HG03432 (cell line): ENCODE measurements around the gene TNRC6C.
"Not testable (repeated sequence)": the region's sequence is repeated elsewhere in the genome, so short reads cannot be mapped to it uniquely, and the experiment has no call there.

Experiments
- ATAC-seq: cut with Tn5 transposase; IDR thresholded peaks from one replicate; pipeline ENCODE4 v1.9.1; 2021; ENCODE audit warnings: mild to moderate bottlenecking, moderate library complexity; ENCODE audit not compliant: unreplicated experiment

Gene TNRC6C

DNA sequence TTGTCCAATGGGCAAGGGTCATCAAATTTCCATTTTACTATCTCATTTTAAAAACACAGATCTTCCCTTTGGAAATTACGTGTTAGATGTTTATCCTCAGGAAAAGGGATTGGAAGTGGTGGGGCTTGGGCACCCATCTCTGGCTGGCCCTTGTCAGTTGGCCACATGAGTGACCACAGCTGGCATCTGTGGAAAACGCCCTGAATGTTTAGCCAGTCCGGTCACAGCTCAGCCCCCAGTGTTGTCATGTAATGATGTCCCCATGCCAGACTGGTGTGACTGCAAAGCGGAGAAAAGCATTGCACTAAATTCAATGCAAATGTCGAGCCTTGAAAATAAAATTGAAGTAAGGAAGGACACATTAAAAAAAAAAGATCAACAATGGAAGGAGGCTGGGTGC lies 117.0 kb downstream of the TNRC6C start:
- no peak for ATAC-seq

DNA sequence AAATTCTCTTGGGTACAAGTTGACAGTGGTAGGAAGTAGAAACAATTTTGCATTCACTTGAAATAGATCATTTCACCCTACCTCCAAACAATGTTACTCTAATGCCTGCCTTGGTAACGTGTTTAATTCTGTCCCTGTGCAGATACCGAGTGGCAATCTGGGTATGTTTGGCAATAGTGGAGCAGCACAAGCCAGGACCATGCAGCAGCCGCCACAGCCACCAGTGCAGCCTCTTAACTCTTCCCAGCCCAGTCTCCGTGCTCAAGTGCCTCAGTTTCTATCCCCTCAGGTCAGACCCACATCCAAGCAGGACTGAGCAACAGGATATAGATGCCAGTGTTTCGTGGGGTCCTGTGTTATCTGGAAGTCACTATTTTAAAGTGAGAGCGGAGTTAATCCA lies 120.8 kb downstream of the TNRC6C start:
- no peak for ATAC-seq

DNA sequence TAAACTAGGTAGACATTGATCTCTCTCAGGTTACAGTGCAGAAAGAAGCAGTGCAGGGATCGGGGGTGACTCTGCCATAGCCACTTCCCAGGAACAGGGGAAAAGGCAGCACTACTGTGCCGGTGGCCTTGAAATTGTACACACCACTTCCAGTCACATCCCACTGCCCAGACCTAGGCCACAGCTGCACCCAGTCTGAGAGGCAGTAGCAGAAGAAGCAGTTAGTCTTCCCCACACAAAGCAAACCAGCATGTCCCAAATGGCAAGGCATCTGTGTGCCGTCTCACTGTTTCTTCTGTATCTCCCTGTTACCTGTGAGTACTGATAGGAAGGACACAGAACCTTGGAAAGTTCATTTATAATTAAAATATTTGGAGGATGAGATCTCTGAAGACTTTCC lies 123.0 kb downstream of the TNRC6C start:
- no peak for ATAC-seq

DNA sequence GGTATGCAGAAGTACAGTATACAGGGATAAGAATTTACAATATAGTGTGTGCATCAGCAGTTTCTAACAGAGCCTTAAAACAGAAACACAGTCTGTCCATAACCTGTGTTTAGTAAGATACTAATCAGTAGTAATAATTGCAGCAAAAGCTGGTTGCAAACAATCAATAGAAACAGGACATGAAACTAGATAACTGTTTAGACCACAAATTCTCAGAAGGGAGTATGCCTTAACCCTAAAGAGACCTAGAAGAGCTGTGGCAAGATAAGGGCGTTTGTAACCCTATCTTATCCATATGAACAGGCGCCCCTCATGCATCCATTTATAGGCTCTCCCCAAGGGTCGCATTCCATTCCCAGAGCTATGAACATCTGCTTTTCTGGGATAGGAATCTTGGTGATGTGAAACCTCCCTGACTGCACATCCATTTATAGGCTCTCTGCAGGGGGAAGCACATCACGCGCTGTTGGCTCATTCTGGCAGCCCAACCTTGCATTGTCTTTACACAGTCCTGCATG lies 123.9 kb downstream of the TNRC6C start:
- ATAC-seq = not testable (repeated sequence)

DNA sequence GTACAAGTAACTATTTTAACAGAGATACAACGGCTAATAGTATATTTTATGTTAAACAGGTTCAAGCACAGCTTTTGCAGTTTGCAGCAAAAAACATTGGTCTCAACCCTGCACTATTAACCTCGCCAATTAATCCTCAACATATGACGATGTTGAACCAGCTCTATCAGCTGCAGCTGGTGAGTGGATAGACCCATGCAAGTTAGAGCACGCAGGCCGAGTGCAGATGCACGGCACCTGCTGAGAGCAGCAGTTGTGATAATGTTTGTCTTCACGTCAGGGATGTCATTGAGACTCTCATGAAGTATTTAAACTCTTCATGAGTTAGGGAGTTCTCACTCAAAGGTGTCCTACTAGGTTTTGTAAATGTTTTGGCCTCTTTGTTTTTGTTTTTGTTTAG lies 124.5 kb downstream of the TNRC6C start:
- no peak for ATAC-seq

DNA sequence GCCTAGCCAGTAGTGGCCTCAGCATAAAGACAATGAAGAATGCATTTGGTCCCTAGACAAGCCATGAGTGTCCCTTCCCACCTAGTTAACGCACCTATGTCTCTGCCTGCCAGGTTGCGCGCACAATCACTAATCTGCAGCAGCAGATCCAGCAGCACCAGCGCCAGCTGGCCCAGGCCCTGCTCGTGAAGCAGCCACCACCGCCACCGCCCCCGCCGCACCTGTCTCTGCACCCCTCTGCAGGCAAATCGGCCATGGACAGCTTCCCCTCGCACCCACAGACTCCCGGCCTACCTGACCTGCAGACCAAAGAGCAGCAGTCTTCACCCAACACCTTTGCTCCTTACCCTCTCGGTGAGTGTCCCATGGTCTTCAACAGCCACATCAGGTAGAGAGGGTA lies 128.2 kb downstream of the TNRC6C start:
- no peak for ATAC-seq

DNA sequence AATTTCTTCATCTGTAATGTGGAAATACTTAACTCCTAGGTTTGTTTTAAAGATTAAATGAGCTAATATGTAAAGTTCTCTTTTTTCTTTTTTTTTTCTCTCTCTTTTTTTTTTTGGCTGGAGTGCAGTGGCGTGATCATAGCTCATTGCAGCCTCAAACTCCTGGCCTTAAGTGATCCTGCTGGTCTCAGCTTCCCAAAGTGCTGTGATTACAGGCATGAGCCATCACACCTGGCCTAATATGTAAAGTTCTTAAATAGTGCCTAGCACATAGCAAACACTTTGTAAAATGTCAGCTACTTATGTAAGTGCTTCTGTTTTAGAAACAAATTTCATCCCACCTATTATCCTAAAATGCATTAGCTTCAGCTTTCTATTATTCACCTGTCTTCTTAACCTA lies 130.0 kb downstream of the TNRC6C start:
- ATAC-seq = no peak

DNA sequence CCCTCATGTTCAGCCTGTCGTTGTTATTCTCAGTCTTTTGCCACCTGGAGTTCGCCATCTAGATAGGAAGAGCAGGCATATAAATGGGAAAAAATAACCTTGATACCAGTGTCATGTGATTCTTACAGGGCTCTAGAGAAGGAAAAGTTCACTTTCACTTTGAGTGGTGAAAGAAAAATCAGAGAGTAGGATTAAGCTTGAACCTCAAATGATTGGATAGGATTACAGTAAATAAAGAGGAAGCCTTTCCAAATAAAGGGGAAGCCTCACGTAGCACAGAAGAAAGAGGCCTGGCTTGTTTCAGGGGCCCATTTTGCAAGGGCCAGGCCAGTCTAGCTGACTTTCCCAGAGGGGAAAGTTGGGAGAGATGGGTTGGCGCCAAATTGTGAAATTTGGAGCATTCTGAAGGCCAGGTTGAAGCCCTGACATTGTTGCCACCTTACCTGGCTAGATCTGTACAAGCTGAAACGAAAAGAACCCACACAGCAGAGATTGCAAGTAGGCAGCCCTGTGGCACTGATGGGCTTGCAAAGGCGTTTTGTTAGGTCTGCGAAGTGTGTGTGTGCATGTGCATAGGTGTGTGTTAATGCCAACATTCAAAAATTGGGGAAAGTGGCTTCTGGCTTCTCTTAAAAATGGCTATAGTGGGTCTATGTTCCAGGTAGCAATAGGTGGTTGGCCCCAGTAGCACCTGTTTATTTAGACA lies 131.2 kb downstream of the TNRC6C start:
- no peak for ATAC-seq

DNA sequence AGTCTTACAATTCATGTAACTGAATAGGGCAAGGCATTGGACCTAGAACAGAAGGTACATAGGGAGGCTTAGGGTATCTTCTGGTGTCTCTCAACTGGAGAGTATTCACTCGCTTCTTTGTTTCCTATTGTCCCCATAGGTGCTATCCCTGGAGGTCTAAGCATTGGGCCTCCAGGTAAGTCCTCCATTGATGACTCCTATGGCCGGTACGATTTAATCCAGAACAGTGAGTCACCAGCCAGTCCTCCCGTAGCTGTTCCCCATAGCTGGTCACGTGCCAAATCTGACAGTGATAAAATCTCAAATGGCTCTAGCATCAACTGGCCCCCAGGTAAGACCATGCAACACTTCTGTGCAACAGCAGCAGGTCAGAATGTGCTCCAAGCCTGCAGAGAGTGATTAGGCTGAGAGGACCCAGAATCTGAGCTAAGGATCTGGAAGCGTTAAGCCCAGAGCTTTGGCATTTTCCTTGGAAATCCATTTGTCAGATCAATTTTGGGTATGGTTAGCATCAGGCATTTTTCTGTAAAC lies 134.4 kb downstream of the TNRC6C start:
- ATAC-seq = no peak

DNA sequence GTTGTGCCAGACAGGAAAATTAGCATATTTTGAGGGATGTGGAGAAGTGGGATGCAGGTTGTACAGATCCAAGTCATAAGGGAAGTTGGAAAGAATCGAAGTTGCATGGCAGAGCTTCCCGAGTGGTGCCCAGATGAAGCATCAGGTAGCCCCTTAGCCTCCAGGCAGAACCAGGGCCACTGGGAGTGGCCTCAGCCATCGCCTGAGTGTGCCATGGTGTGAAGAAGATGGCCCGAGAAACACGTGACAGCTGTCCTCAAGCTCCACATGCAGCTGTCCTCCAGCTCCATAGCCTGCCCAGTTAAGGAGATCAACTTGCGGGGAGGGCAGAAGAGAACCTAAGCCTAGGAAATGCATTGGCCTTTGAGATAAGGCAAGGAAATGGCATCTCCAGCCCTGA lies 136.5 kb downstream of the TNRC6C start:
- no peak for ATAC-seq

DNA sequence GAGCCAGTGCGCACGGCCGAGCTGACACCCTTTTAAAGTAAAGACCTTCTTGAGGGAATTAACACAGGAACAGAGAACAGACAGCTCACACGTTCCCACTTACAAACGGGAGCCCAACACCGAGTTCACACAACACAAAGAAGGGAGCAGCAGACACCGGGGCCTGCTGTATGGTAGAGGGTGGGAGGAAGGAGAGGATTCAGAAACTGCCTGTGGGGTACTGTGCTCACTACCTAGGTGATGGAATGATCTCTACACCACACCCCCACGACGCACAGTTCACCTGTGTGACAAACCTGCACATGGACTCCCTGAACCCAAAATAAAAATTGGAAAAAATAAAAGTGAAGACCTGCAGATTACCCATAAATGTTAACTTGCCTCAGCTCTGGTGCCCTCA lies 137.6 kb downstream of the TNRC6C start:
- ATAC-seq = no peak

DNA sequence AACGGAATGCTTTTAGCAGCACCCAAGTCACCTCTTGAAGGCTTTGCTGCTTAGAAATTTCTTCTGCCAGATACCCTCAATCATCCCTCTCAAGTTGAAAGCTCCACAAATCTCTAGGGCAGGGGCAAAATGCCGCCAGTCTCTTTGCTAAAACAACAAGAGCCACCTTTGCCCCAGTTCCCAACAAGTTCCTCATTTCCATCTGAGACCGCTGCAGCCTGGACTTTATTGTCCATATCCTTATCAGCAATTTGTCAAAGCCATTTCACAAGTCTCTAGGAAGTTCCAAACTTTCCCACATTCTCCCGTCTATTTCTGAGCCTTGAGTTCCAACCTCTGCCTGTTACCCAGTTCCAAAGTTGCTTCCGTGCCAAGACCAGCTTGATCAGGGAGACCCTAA lies 142.6 kb downstream of the TNRC6C start:
- no peak for ATAC-seq

DNA sequence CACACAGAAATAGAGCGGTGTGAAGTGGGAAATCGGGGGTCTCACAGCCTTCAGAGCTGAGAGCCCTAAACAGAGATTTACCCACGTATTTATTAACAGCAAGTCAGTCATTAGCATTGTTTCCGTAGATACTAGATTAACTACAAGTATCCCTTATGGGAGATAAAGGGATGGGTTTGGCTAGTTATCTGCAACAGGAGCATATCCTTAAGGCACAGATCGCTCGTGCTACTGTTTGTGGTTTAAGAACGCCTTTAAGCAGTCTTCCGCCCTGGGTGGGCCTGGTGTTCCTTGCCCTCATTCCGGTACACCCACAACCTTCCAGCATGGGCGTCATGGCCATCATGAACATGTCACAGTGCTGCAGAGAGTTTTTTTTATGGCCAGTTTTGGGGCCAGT lies 143.0 kb downstream of the TNRC6C start:
- ATAC-seq = no peak

DNA sequence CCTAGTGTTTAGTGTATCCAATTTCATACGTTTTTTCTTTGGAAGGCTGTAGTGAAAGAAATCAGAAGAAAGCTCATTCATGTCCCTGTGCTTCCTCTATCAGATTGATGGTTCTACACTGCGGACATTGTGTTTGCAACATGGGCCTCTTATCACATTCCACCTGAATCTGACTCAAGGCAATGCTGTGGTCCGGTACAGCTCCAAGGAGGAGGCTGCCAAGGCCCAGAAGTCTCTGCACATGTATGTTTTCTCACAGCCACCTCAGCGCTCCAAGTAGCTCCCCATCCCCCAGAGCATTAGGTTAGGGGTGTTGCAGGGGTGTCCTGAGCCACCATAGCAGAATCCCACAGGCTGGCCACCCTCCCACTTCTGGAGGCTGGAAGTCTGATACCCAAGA lies 144.8 kb downstream of the TNRC6C start:
- ATAC-seq = no peak

DNA sequence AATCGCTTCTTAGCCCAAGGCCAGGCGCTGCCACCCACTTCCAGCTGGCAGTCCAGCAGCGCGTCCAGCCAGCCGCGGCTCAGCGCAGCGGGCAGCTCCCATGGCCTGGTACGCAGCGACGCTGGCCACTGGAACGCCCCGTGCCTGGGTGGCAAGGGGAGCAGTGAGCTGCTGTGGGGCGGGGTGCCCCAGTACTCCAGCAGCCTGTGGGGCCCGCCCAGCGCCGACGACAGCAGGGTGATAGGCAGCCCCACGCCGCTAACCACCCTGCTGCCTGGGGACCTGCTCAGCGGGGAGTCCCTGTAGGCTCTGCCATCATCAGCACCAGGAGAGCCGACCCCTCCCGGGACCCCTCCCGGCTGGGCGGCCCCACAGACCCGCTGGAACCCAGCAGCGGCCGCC lies 146.0 kb downstream of the TNRC6C start:
- no peak for ATAC-seq

DNA sequence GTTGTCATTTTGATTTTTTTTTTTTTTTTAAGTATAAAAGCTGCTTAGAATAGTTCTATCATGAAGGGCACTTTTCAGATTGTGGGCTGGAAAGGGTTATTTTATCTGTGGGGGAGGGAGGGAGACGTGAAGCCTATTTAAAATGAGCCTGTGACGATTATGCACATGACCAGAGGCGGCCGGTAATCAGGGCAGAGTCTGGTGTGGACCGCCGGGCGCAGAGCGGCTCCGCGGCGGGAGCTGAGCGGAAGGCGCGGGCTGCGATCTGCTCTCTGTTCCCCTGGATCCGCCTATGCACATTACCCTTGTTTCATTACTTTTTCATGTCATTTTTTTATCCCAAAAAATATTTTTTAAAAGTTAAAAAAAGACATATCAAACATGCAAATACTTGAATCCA lies 146.6 kb downstream of the TNRC6C start:
- ATAC-seq = no peak

DNA sequence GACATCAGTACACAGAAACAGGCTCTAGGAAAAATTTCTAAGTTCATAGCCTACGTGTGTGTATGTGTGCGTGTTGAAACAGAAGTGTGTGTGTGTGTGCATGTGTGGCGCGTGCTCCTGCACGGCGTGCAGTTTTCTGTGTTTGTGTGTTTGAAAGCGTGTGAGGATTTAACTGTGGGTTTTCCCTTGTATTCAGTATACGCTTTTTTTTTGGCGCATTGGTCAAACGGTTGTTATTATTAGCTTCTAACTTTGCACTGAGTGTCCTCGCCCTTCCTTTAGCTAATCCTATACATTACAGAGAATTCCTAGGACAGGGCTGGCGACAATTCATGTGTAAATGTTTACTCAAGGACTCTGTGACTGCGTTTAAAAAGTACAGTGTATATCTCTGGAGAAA lies 147.0 kb downstream of the TNRC6C start:
- no peak for ATAC-seq

DNA sequence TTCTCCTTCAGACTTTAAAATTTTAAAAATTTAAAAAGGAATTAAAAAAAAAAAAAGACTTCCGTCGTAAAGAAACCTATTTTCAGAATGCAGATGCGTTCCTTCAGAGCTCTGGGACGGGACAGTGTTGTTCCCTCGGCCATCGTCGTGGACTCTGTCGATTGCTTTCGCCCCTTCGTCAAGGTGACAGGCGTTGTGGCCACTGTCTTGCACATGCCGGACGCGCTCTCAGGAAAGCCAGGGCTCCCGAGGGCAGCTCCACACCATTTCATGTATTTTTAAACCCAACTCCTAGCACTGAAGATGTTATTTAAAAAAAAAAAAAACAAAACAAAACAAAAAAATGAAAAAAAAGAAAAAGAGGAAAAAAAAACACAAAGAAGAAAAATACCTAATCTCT lies 147.7 kb downstream of the TNRC6C start:
- ATAC-seq = no peak

DNA sequence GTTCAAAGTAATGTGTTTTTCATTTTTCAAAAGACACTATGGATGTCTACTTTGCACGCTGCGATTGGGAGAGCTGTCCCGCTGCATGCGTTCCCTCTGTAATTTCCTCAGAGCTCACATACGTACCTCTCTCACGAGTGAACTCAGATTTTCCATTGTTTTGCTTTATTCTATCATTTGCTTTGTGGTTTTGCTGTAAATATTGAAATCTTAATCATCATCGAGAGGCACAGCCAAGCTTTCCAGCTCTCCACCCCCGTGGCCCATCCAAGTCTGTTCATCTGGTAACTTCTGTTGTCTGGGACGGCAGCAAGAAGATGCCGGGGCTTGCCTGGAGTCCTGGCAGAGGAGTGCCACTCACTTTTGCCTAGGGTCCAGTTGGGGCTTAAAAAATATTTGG lies 149.0 kb downstream of the TNRC6C start:
- no peak for ATAC-seq

DNA sequence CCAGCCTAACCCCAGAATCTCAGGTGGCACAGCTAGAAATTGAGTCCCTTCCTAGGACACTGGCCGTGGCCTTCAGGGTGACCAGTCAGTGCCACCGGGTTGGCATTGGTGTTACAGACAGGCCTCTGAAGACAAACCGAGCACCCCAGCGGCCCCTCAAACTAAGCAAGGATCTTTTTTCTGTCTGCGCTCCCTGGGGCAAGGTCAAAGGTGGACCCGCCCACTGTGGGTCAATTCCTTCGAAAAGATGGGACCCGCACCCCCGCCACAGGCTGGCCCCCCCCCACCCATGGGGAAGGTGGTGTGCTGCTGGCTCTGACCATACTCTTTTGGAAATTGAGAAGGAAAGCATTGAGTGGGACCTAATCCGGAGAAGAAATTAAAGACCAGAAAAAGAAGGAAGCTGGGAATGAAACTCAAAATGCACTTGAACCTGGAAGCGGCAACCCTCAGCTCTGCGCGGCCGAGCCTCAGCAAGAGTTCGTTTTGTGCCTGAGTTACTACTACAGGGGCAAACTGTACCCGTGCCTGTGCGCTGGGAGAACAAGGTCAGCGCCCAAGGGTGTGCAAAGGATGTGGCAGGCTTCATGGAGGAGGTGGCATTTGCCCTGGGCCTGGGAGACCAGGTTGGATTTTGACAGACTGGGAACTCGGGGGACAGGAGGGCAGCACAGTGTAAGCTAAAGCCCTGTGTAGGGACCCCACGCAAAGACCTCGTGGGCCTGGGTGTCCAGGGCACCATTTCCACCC lies 149.6 kb downstream of the TNRC6C start:
- no peak for ATAC-seq

DNA sequence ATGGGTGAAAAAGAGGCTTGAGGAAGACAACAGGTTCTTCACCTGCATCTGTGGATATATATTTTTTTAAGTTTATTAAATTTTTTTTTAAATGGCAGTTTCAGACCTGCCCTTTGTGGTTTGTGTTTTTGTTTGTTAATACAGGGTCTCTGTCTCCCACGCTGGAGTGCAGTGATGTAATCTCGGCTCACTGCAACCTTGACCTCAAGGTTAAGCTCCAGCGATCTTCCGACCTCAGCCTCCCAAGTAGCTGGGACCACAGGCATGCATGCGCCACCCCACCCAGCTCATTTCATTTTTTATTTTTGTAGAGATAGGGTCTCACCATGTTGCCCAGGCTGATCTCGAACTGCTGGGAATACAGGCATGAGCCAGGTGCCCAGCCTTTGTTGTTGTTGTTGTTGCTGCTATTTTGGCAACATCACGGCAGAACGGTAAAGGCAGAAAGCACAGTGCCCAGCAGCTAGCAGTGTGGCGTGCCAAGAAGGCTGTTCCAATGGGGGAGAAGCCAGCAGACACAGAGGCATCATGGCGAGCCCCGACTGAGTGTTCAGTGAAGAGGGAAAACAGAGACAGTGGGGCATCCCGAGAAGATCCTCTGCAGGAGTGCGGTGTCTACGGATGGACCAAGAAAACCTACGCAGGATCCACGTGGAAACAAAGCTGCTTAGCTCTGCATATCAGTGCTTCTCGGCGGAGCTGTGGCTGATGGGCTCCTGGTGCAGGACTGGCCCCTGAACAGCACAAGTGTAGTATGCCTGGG lies 150.4 kb downstream of the TNRC6C start:
- ATAC-seq = no peak

DNA sequence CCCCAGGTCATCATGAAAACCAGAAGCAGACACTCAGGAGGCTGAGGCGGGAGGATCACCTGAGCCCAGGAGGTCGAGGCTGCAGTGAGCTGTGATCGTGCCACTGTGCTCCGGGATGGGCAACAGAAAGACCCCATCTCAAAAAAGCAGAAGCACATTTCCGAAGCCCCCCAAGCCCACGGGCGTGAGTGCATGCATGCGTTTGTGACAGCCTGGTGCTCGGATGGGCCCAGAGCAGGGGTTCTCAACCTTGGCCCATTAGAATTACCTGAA lies 150.9 kb downstream of the TNRC6C start:
- no peak for ATAC-seq
